M059J (cell line): ENCODE data around the gene MON2. TPM values are rescaled to one million over a fixed set of nuclear protein-coding genes. Genes with fewer than 3 reads are reported as not detected.

Experiments
- total RNA-seq: library from RNA; depleted of rRNA; stranded (reverse); fragments of >200 nt; shearing (Covaris generic); gene quantifications from 2 replicates; pipeline ENCODE4 v1.2.3, GENCODE V29; 2014; rRNA removed

The MON2 gene
- total RNA-seq, 1 experiment from 2014 or later: 18.8 TPM

Other genes starting within 250 kb of the MON2 start
- 29.2 and 37.3 TPM in 2 replicates for gene USP15, start 206.4 kb upstream of the MON2 start, total RNA-seq